ENCODE measurements around the gene FAM169A.
"Not testable (repeated sequence)": the region's sequence is repeated elsewhere in the genome, so short reads cannot be mapped to it uniquely, and the experiment has no call there.

The FAM169A gene

GRCh38 chr5:74866596-74867162 is 492 bp upstream of the FAM169A start:
- DNase-seq, result no peak

- DNase-seq, result no peak
These were observed 857 bp downstream of the FAM169A start for GRCh38 chr5:74865256-74865803.

- DNase-seq, result no peak
These were observed 1.4 kb downstream of the FAM169A start for GRCh38 chr5:74864823-74865222.

GRCh38 chr5:74863726-74864125 is 2.5 kb downstream of the FAM169A start:
- no peak for DNase-seq

GRCh38 chr5:74862221-74862620 is 4.0 kb downstream of the FAM169A start:
- DNase-seq, result no peak

GRCh38 chr5:74856975-74857374 is 9.2 kb downstream of the FAM169A start:
- DNase-seq, result not testable (repeated sequence)

- DNase-seq, result no peak
These were observed 12.9 kb downstream of the FAM169A start for GRCh38 chr5:74853256-74853655.

- DNase-seq, result no peak
These were observed 14.4 kb downstream of the FAM169A start for GRCh38 chr5:74851684-74852353.

GRCh38 chr5:74850789-74851425 is 15.3 kb downstream of the FAM169A start:
- no peak for DNase-seq

- DNase-seq, result no peak
These were observed 16.2 kb downstream of the FAM169A start for GRCh38 chr5:74850030-74850429.

GRCh38 chr5:74848553-74849025 is 17.6 kb downstream of the FAM169A start:
- no peak for DNase-seq

- DNase-seq, result no peak
These were observed 27.0 kb downstream of the FAM169A start for GRCh38 chr5:74839229-74839628.

- no peak for DNase-seq
These were observed 27.9 kb downstream of the FAM169A start for GRCh38 chr5:74838262-74838661.

- DNase-seq, result no peak
These were observed 29.1 kb downstream of the FAM169A start for GRCh38 chr5:74837115-74837514.

- no peak for DNase-seq
These were observed 32.5 kb downstream of the FAM169A start for GRCh38 chr5:74833537-74834266.

- DNase-seq, result no peak
These were observed 36.8 kb downstream of the FAM169A start for GRCh38 chr5:74829413-74829812.

GRCh38 chr5:74822288-74822687 is 43.9 kb downstream of the FAM169A start:
- no peak for DNase-seq

GRCh38 chr5:74816875-74817274 is 49.3 kb downstream of the FAM169A start:
- no peak for DNase-seq

GRCh38 chr5:74810915-74811314 is 55.3 kb downstream of the FAM169A start:
- DNase-seq, result no peak

- no peak for DNase-seq
These were observed 64.2 kb downstream of the FAM169A start for GRCh38 chr5:74801941-74802340.

GRCh38 chr5:74801197-74801596 is 65.0 kb downstream of the FAM169A start:
- no peak for DNase-seq

GRCh38 chr5:74798977-74799911 is 66.9 kb downstream of the FAM169A start:
- no peak for DNase-seq

Data from NCI-H1694 (cell line).